Activated naive CD8-positive, alpha-beta T cell (primary cell): ENCODE results near the gene BAHD1.

ENCODE experiments used
- H3K27ac Mint-ChIP-seq: one replicate; pipeline ENCODE4 v1.8.0; 2021; ENCODE audit warnings: mixed read lengths
- H3K27me3 Mint-ChIP-seq: one replicate; pipeline ENCODE4 v1.8.0; 2021; ENCODE audit warnings: mixed read lengths
- H3K36me3 Mint-ChIP-seq: one replicate; pipeline ENCODE4 v1.8.0; 2021; ENCODE audit warnings: mixed read lengths
- H3K4me1 Mint-ChIP-seq: one replicate; pipeline ENCODE4 v1.8.0; 2021; ENCODE audit warnings: low read depth, mixed read lengths
- H3K4me3 Mint-ChIP-seq: one replicate; pipeline ENCODE4 v1.8.0; 2021; ENCODE audit warnings: mild to moderate bottlenecking, mixed read lengths
- H3K9me3 Mint-ChIP-seq: one replicate; pipeline ENCODE4 v1.8.0; 2021; ENCODE audit warnings: low read depth, mixed read lengths

BAHD1 gene

GRCh38 chr15:40508216-40508615, 67.5 kb downstream of the BAHD1 start:
- peaks cover 26% of the 10 kb centered on the region for H3K4me1 Mint-ChIP-seq
- peaks cover 40% of the 10 kb centered on the region for H3K27me3 Mint-ChIP-seq
- no peaks in the 10 kb centered on the region for H3K9me3 Mint-ChIP-seq
- no peak overlapping the region for H3K27ac Mint-ChIP-seq
- H3K4me3 Mint-ChIP-seq = no peak overlapping the region
- H3K36me3 Mint-ChIP-seq = no peaks in the 10 kb centered on the region

- Mint-ChIP-seq H3K9me3 (no peaks in the 10 kb centered on the region), H3K4me1 (peaks cover 26% of the 10 kb centered on the region), H3K27ac (no peak overlapping the region), H3K36me3 (no peaks in the 10 kb centered on the region), H3K27me3 (peaks cover 40% of the 10 kb centered on the region), H3K4me3 (peak overlapping the region; percentile 83)
These were observed 69.4 kb downstream of the BAHD1 start for GRCh38 chr15:40510201-40510600.

GRCh38 chr15:40511093-40511471, 70.3 kb downstream of the BAHD1 start:
- H3K4me1 Mint-ChIP-seq = peaks cover 26% of the 10 kb centered on the region
- peaks cover 40% of the 10 kb centered on the region for H3K27me3 Mint-ChIP-seq
- no peak overlapping the region for H3K27ac Mint-ChIP-seq
- H3K9me3 Mint-ChIP-seq = no peaks in the 10 kb centered on the region
- H3K36me3 Mint-ChIP-seq = no peaks in the 10 kb centered on the region
- H3K4me3 Mint-ChIP-seq = peak overlapping the region; percentile 83

- peaks cover 24% of the 10 kb centered on the region for H3K4me1 Mint-ChIP-seq
- H3K4me3 Mint-ChIP-seq = peak overlapping the region; percentile 83
- no peak overlapping the region for H3K27ac Mint-ChIP-seq
- H3K9me3 Mint-ChIP-seq = no peaks in the 10 kb centered on the region
- H3K36me3 Mint-ChIP-seq = no peaks in the 10 kb centered on the region
- H3K27me3 Mint-ChIP-seq = peaks cover 38% of the 10 kb centered on the region
These were observed 70.8 kb downstream of the BAHD1 start for GRCh38 chr15:40511472-40512133.

GRCh38 chr15:40512440-40512839, 71.7 kb downstream of the BAHD1 start:
- H3K36me3 Mint-ChIP-seq = no peaks in the 10 kb centered on the region
- H3K27ac Mint-ChIP-seq = no peak overlapping the region
- peak overlapping the region; percentile 80 for H3K4me3 Mint-ChIP-seq
- peaks cover 19% of the 10 kb centered on the region for H3K4me1 Mint-ChIP-seq
- H3K9me3 Mint-ChIP-seq = no peaks in the 10 kb centered on the region
- peaks cover 35% of the 10 kb centered on the region for H3K27me3 Mint-ChIP-seq

GRCh38 chr15:40513609-40514008, 72.9 kb downstream of the BAHD1 start:
- H3K27me3 Mint-ChIP-seq = peaks cover 27% of the 10 kb centered on the region
- H3K4me3 Mint-ChIP-seq = peak overlapping the region; percentile 10
- no peaks in the 10 kb centered on the region for H3K36me3 Mint-ChIP-seq
- H3K9me3 Mint-ChIP-seq = no peaks in the 10 kb centered on the region
- peaks cover 15% of the 10 kb centered on the region for H3K4me1 Mint-ChIP-seq
- H3K27ac Mint-ChIP-seq = no peak overlapping the region

- Mint-ChIP-seq H3K27ac (no peak overlapping the region), H3K9me3 (no peaks in the 10 kb centered on the region), H3K4me1 (peaks cover 6% of the 10 kb centered on the region), H3K4me3 (no peak overlapping the region), H3K27me3 (peaks cover 17% of the 10 kb centered on the region), H3K36me3 (no peaks in the 10 kb centered on the region)
These were observed 75.6 kb downstream of the BAHD1 start for GRCh38 chr15:40516322-40516721.
